Measurements from ENCODE around the gene SLC4A1AP.

DNA sequence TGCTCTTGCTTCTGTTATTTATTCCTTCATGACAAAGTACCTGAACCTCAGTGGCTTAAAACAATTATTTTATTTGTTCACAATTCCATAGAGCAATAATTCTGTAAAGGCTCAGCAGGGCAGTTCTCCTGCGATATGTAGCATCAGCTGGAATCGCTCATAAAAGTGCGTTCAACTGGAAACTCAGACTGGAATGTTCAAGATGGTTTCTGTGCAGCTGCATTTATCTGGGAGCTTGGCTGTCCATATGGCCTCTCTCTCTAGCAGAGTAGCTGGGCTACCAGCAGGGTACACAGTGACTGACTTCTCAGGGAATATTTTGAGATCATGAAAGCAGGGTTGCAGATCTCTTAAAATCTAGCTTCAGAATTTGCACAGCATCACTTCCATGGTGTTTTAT is 48.4 kb upstream of the SLC4A1AP start:
- TF ChIP-seq, protein P1, sequence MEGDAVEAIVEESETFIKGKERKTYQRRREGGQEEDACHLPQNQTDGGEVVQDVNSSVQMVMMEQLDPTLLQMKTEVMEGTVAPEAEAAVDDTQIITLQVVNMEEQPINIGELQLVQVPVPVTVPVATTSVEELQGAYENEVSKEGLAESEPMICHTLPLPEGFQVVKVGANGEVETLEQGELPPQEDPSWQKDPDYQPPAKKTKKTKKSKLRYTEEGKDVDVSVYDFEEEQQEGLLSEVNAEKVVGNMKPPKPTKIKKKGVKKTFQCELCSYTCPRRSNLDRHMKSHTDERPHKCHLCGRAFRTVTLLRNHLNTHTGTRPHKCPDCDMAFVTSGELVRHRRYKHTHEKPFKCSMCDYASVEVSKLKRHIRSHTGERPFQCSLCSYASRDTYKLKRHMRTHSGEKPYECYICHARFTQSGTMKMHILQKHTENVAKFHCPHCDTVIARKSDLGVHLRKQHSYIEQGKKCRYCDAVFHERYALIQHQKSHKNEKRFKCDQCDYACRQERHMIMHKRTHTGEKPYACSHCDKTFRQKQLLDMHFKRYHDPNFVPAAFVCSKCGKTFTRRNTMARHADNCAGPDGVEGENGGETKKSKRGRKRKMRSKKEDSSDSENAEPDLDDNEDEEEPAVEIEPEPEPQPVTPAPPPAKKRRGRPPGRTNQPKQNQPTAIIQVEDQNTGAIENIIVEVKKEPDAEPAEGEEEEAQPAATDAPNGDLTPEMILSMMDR (IDR thresholded peaks at IDR 0.05): no peak
- no peak for TF ChIP-seq POLR2A (IDR thresholded peaks at IDR 0.05)

Measured in esophagus squamous epithelium (tissue), 4 donors.